A549 treated with Mapracorat at 1 μM for 4 hours (cell line): ENCODE results near the gene SHISA5. TPM values are rescaled to one million over a fixed set of nuclear protein-coding genes. Genes with fewer than 3 reads are reported as not detected.

Source experiments
- total RNA-seq: library from RNA; stranded (reverse); fragments of 200-300 nt; extraction: Qiagen RNA extraction; gene quantifications from 5 replicates; pipeline ENCODE4 v1.2.3, GENCODE V29; 2022

Gene SHISA5, protein sequence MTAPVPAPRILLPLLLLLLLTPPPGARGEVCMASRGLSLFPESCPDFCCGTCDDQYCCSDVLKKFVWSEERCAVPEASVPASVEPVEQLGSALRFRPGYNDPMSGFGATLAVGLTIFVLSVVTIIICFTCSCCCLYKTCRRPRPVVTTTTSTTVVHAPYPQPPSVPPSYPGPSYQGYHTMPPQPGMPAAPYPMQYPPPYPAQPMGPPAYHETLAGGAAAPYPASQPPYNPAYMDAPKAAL
- 106 to 134 TPM (median 129 TPM) in 5 replicates for total RNA-seq

GRCh38 chr3:48504051-48504946 is at the start of gene SHISA5:
Gene SHISA5, minus strand, starts transcription at chr3:48504174. Its CDS starts 80 bp downstream, at chr3:48504094.

DNA sequence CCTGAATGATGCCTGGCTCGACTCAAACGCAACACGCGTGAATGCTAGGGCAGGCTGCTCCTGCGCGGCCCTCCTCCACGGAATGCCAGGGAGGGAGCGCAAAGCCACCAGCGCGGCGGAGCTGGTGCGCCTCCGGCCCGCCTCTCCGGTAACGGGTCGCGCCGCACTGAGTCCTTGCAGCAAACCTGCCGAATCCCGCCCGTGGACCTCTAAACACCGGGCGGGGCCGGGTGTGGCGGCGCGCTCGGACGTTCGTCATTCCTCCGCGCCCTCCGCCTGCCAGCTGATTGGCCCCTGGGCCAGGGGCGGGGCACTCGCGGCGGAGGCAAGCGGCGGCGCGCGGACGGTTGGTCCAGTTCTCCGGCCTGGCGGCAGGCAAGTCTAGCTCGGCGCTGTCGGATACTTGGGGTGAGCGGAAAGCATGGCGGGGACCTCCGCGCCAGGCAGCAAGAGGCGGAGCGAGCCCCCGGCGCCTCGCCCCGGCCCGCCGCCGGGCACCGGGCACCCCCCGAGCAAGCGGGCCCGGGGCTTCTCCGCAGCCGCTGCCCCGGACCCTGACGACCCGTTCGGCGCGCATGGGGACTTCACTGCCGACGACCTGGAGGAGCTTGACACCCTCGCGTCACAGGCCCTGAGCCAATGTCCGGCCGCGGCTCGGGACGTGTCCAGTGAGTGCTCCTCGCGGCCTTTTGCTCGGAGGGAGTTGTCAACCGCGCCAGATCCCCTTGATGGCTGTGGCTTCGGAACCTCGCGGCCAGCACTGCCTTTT is 57.4 kb downstream of the SHISA5 start, which contains the start of gene ATRIP:
Gene ATRIP (plus strand): TSS at position 313 of the 769 bp plus-strand sequence. CDS start 109 bp downstream, at position 422.

DNA sequence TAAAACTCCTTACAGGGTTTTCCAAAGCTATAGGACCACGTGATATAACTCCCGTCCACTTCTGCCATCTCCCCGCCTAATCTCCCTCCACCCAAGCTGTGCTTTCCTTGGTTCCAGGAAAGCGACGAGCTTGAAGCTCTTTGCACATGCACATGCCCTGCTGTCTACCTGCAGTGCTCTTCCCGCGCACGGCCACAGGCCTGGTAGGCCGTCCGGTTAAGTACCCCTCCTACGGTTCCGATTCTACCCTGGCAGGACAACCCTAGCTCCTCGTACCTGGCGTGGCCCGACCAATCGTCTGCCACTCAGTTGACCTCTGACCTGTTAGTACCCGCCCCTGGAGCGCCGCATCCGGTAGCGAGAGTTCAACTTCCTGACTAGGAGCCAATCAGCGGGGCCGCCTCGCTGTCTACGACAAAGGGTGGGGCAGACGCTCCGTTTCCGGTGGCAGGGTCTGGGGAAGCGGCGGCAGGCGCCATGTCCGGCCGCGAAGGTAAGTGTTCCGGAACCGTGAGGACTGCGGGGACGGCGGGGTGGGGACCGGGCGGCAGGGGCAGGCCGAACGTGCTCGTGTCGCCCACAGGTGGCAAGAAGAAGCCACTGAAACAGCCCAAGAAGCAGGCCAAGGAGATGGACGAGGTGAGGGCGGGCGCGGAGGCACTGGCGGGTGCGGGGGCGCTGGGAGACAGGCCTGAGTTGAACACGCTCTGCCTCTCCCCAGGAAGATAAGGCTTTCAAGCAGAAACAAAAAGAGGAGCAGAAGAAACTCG is 64.0 kb downstream of the SHISA5 start, which contains the start of the genes CCDC51 and TMA7:
Gene CCDC51 (minus strand): TSS at position 300 of the 770 bp plus-strand sequence. CDS start 4,991 bp downstream, outside the sequence.
Gene TMA7 (plus strand): TSS at position 438 of the 770 bp plus-strand sequence. CDS start 40 bp downstream, at position 478.

GRCh38 chr3:48429960-48430707 is 73.8 kb downstream of the SHISA5 start, which contains the start of gene PLXNB1:
Gene PLXNB1, minus strand, starts transcription at chr3:48430086. Its CDS starts 5,475 bp downstream, at chr3:48424611.

Other genes with a start within 250 kb of the SHISA5 start
- gene NME6, start 202.8 kb downstream of the SHISA5 start, total RNA-seq = 19.7 to 28.8 TPM (median 23.0 TPM) in 5 replicates
- not detected in 5 replicates for gene SPINK8, start 170.5 kb downstream of the SHISA5 start, total RNA-seq
- not detected in 5 replicates for gene FBXW12, start 132.0 kb downstream of the SHISA5 start, total RNA-seq
- 14.6 to 20.3 TPM (median 15.2 TPM) in 5 replicates for gene PLXNB1, start 74.1 kb downstream of the SHISA5 start, total RNA-seq
- 25.8 to 29.2 TPM (median 26.6 TPM) in 5 replicates for gene CCDC51, start 64.1 kb downstream of the SHISA5 start, total RNA-seq
- gene TMA7, start 63.9 kb downstream of the SHISA5 start, total RNA-seq = 268 to 389 TPM (median 305 TPM) in 5 replicates
- gene ATRIP, start 57.4 kb downstream of the SHISA5 start, total RNA-seq = 8.6 to 10.3 TPM (median 9.8 TPM) in 5 replicates
- gene PFKFB4, start 52.6 kb upstream of the SHISA5 start, total RNA-seq = 9.4 to 17.6 TPM (median 12.1 TPM) in 5 replicates
- gene UCN2, start 59.6 kb upstream of the SHISA5 start, total RNA-seq = 7.3 to 10.4 TPM (median 8.9 TPM) in 5 replicates
- gene COL7A1, start 91.2 kb upstream of the SHISA5 start, total RNA-seq = 116 to 206 TPM (median 180 TPM) in 5 replicates
- 166 to 209 TPM (median 172 TPM) in 5 replicates for gene UQCRC1, start 105.5 kb upstream of the SHISA5 start, total RNA-seq
- not detected in 5 replicates for gene TMEM89, start 117.6 kb upstream of the SHISA5 start, total RNA-seq
- gene SLC26A6, start 131.3 kb upstream of the SHISA5 start, total RNA-seq = 12.0 to 18.5 TPM (median 16.8 TPM) in 5 replicates
- 2.8 to 4.7 TPM (median 4.4 TPM) in 5 replicates for gene CELSR3, start 158.7 kb upstream of the SHISA5 start, total RNA-seq
- gene NCKIPSD, start 181.7 kb upstream of the SHISA5 start, total RNA-seq = 7.4 to 10.4 TPM (median 9.3 TPM) in 5 replicates
- 49.9 to 55.1 TPM (median 50.8 TPM) in 5 replicates for gene IP6K2, start 213.0 kb upstream of the SHISA5 start, total RNA-seq